Left cardiac atrium (tissue), 4 donors: ENCODE data around the gene TTC7B. TPM values are rescaled to one million over a fixed set of nuclear protein-coding genes. Genes with fewer than 3 reads are reported as not detected.
A peak's percentile ranks its signal among the peaks of the same experiment; 100 is the strongest.

Experiments used
- ATAC-seq, 2 donors: fragments of 200-7000 bp; cut with Tn5 transposase; one replicate each; pipeline ENCODE4 v1.9.1; 2020; ENCODE audit warnings: mild to moderate bottlenecking in 2 of 2, moderate library complexity in 2 of 2
- DNase-seq: peaks from one replicate; pipeline ENCODE4 v3.0.0-alpha.2; 2020
- intact Hi-C, 2 donors: fragments of 100-400 bp; cut with DNase I; formaldehyde crosslinking; loops; one replicate each; pipeline versions ENCODE4 v1.14.1 to v1.15.1; 2022 to 2023
- total RNA-seq, 2 donors: library from RNA; stranded (reverse); fragmentation: NEBNext Ultra II Directional; extraction: Animal tissue kit (Norgen Biotek cat#: 25700); gene quantifications; one replicate each; pipeline ENCODE4 v1.2.1, GENCODE V29; 2021
- donor health status: DM: no; HTN: yes; CAD: no.
- donor health status: DM: no; HTN: yes; CAD: no; lungs with severe emphysema.
- donor health status: DM: yes; HTN: yes; CAD: no.
- donor health status: Dilated cardiomyopathy.

The TTC7B gene
- total RNA-seq, 2 donors from 2014 or later = 61.9 to 76.5 TPM

GRCh38 chr14:90508536-90509254 is 307.5 kb downstream of the TTC7B start:
- ATAC-seq = no peak
- intact Hi-C loops = no loop called here
- DNase-seq = no peak

- ATAC-seq (no peak), DNase-seq (no peak)
- intact Hi-C loops = no loop called here
Measured at GRCh38 chr14:90508036-90508435, 308.2 kb downstream of the TTC7B start.

GRCh38 chr14:90507428-90507827 is 308.8 kb downstream of the TTC7B start:
- no peak for DNase-seq
- intact Hi-C loops = no loop called here
- ATAC-seq = no peak

GRCh38 chr14:90506748-90507147 is 309.5 kb downstream of the TTC7B start:
- no peak for ATAC-seq
- intact Hi-C loops = no loop called here
- no peak for DNase-seq

- intact Hi-C loops = no loop called here
- ATAC-seq (no peak), DNase-seq (no peak)
Measured at GRCh38 chr14:90505531-90505930, 310.7 kb downstream of the TTC7B start.

- intact Hi-C loops = no loop called here
- ATAC-seq (no peak), DNase-seq (peak; percentile 15)
Measured at GRCh38 chr14:90504643-90505042, 311.6 kb downstream of the TTC7B start.

GRCh38 chr14:90503582-90503981 is 312.6 kb downstream of the TTC7B start:
- peak; percentile 19 for DNase-seq
- intact Hi-C loops = no loop called here
- no peak for ATAC-seq

GRCh38 chr14:90502760-90503159 is 313.5 kb downstream of the TTC7B start:
- no peak for ATAC-seq
- DNase-seq = no peak
- intact Hi-C loops = no loop called here

GRCh38 chr14:90500665-90501370 is 315.4 kb downstream of the TTC7B start:
- intact Hi-C loops = no loop called here
- DNase-seq (peak; percentile 17), ATAC-seq (no peak)

- intact Hi-C loops = no loop called here
- no peak for ATAC-seq
- DNase-seq = no peak
Measured at GRCh38 chr14:90499908-90500664, 316.1 kb downstream of the TTC7B start.

GRCh38 chr14:90499121-90499520 is 317.1 kb downstream of the TTC7B start:
- DNase-seq (no peak), ATAC-seq (no peak)
- intact Hi-C loops = no loop called here

GRCh38 chr14:90498198-90498597 is 318.0 kb downstream of the TTC7B start:
- ATAC-seq (no peak), DNase-seq (no peak)
- intact Hi-C loops = no loop called here

- ATAC-seq = no peak
- intact Hi-C loops = no loop called here
- DNase-seq = no peak
Measured at GRCh38 chr14:90496379-90496778, 319.9 kb downstream of the TTC7B start.

GRCh38 chr14:90495357-90496276 is 320.6 kb downstream of the TTC7B start:
- intact Hi-C loops = no loop called here
- no peak for ATAC-seq
- DNase-seq = peak; percentile 53

GRCh38 chr14:90491911-90492531 is 324.2 kb downstream of the TTC7B start:
- ATAC-seq = peak; percentile 9 to 51
- DNase-seq = no peak
- intact Hi-C loops = no loop called here

- peak; percentile 91 to 93 for ATAC-seq
- intact Hi-C loops = no loop called here
- DNase-seq = peak; percentile 87
Measured at GRCh38 chr14:90491221-90491885, 324.9 kb downstream of the TTC7B start.

GRCh38 chr14:90490720-90491050 is 325.5 kb downstream of the TTC7B start:
- DNase-seq = no peak
- intact Hi-C loops = no loop called here
- no peak for ATAC-seq
